HG03457 (cell line): ENCODE results near the gene CCNDBP1.

ENCODE experiments used
- ATAC-seq: cut with Tn5 transposase; IDR thresholded peaks from one replicate; pipeline ENCODE4 v1.9.1; 2021; ENCODE audit warnings: moderate number of reproducible peaks; ENCODE audit not compliant: unreplicated experiment

The CCNDBP1 gene

DNA sequence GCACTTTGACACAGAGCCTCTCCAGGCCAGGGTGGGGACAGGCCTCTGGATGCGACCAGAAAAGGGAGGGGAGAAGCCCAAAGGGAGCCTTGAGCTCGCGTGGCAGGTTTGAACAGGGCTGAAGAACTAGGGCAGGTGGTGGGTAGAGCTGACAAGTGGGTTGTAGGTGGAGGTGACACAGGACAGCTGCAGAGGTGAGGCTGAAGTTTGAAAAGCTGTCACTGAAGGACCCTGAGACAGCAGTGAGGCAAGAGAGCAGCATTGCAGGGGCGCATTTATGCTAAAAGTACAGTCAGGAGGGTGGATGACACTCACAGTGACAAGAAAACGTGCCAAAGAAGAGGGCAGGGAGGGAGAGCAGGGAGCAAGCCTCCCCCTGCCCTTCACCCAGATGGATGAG is 57.4 kb downstream of the CCNDBP1 start:
- ATAC-seq: no peak

DNA sequence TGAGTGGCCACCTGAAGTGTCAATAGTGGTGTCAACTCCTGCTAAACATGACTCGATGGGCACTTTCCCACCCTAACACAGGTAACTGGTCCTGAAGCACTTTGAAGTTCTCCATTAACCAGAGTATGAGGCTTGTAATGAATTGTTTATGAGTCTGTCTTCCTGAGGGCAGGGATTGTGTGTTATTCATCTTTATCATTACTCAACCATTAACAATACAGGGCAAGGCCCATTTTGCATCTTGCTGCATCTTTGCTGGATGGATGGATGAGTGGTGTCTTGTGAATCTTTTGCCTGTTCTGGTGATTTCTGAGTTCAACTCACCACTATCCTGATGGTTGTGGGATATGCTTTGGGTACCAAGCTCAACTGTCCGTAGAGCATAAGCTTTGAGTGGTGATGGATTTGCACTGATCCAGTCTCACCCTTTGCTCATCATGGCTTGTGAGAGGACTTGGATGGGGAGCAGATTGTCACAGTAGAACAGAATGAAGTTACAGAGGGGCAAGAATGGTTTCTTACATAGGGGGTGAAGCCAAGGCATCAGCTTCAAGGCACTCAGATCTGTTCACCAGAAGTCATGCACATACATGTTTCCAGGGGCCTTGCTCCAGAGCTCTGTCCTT is 57.9 kb downstream of the CCNDBP1 start:
- ATAC-seq: no peak

- ATAC-seq: no peak
Observed at GRCh38 chr15:43244092-43244491, 58.9 kb downstream of the CCNDBP1 start.

DNA sequence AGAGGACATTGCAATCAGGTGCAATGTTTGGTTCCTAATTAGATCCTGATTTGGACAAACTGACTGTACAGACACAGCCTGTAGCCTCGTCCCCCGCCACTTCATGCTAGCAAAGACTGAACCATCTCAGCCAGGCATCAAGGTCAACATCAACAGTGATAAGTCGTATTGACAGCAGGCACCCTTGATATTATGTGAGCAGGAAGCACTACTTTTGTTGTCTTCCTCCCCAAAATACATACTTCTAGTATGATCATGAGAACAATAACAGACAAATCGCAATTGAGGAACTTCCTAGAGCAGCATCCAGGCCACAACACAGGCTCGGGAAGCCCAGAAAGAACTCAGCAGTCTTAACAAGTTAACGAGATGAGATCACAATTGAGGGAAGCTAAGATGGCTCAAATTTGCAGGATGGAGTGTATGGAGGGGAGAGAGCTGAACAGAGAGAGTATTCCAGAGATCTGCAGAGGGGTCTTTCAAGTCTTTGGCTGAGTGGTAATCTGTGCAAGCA is 61.1 kb downstream of the CCNDBP1 start:
- no peak for ATAC-seq
